ENCODE measurements around the gene RPL37A.
A peak's percentile ranks its signal among the peaks of the same experiment; 100 is the strongest.
"Not testable (repeated sequence)": the region's sequence is repeated elsewhere in the genome, so short reads cannot be mapped to it uniquely, and the experiment has no call there.

Gene RPL37A

DNA sequence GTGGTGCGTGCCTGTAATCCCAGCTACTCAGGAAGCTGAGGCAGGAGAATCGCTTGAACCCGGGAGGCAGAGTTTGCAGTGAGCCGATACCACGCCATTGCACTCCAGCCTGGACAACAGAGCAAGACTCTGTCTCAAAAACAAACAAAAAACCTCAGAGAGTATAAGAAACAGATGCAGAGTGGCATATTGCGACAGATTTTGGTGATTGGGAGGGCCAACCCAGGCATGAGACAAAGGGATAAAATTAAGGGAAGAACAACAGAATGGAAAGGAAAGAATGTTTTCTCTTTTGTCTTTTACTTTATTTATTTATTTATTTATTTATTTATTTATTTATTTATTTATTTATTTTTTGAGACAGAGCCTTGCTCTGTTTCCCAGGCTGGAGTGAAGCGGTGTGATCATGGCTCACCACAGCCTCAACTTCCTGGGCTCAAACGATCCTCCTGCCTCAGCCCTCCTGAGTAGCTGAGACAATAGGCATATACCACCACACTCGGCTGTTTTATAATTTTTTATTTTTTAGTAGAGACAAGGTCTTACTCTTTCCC lies 20.0 kb downstream of the RPL37A start:
- DNase-seq: not testable (repeated sequence)

DNA sequence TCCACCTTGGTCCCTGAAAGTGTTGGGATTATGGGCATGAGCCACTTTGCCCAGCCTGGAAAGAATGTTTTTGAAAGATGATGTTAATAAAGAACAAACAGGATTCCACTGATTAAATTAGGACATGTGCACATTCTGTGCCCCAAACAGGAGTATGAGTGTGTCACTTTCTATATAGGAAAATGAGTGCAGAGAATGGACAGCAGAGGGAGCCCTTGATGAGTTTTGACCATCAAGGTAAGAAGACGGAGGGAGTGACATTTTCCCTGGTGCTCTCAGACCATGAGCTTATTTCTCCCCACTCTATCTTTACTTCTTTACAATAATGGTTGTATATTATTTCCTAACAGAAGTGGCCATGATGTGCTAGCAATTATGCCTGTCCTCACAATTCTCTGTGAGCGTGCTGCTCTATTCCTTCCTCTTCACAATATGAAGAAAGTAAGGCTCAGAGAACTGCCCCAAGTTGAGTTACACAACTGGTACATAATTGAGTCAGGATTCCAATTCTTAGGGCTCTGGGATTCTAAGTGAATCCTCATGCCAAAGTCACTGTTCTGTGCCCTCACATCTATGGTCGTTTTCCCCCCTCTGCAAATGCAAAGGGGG lies 20.6 kb downstream of the RPL37A start:
- DNase-seq: peak; percentile 88

DNA sequence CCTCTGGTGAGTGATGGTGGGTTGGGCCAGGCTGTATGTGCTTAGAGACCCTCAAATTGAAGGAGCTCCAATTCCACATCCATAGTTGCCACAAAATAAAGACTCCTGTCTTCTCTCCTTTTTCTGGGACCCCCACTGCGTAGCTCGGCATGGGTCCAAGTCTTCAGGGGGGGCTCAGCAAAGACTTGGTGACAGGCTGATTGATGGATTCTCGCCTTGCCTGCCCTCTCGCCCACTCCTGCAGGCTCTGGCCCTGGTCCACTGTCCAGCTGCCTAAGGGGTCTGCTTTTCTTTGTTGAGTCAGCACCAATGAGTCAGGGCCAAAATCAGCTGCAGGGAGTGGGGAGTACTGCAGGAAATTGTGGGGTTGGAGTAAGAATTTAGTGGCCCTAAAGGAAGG lies 21.5 kb downstream of the RPL37A start:
- DNase-seq: no peak

DNA sequence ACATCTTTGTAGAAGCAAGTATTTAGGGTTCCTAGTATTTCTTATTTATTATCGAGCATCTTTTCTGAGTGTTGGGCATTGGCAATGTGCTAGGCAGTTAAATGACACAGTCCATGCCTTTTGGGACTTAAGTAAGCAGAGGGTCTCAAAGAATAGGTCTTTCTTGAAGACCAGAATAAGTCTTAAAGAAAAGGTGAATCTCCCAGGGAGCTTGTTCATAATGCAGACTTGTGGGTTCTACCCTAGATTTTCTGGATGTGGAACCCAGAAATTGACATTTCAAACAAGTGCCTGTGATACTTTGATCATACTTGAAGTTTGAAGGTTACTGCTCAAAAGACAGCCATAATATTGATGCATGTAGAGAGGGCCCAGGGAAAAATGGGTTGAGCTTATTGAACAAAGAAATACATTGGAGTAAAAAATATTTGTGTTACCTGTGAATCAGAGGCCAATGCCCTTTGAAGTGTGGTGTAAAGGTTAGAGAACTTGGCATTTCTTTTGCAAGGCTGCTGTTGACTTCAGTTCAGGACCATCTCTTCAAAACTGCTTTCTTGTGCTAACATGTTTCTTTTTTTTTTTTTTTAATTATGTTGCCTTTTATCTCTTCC lies 24.4 kb downstream of the RPL37A start:
- DNase-seq: no peak

DNA sequence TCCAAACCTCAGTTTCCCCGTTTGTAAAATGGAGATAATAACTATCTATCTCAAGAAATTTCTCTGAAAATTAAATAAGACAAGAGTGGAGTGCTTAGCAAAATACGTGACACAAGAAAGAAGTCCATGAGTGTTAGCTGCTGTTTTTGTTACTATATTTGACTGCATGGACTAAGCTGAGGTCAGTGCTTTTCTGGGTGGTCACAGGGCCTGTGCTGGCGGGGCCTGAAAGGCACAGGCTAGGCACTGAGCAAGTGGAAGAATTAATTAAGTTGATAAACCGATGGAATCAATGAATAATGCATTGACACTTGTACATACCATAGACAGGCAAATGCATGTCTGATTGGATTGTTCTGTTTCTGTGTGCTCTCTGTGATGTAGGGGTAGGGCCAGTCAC lies 27.3 kb downstream of the RPL37A start:
- DNase-seq: no peak

DNA sequence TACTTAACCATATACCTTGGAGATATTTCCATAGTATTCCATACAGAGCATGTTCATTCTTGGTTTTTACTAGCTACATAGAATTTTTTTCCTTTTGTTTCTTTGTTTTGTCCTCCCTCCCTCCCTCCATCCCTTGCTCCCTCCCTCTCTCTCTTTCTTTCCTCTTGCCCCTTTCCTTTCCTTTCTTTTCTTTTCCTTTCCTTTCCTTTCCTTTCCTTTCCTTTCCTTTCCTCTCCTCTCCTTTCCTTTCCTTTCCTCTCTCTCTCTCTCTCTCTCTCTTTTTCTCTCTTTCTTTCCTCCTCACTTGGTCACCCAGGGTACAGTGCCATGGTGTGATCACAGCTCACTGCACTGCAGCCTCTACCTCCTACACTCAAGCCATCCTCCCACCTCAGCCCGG lies 28.3 kb downstream of the RPL37A start:
- DNase-seq: no peak

DNA sequence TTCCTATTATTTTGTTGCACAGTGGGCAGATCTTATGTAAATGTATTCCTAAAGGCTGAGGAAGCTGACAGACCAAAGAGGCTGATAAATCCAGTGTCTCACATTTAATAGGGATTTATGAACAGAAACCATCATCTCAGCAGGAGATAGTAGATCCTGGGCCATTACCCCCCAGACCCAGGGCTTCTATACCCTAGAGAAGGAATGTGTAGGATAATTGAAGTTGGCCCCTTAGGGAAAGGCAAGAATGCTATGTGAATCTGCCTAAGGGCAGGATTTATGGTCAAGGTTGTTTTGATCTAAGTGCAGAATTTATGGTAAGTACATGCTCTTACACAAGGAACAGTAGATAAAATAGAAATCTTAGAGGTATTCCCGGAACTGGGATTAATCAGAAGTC lies 29.0 kb downstream of the RPL37A start:
- no peak for DNase-seq

DNA sequence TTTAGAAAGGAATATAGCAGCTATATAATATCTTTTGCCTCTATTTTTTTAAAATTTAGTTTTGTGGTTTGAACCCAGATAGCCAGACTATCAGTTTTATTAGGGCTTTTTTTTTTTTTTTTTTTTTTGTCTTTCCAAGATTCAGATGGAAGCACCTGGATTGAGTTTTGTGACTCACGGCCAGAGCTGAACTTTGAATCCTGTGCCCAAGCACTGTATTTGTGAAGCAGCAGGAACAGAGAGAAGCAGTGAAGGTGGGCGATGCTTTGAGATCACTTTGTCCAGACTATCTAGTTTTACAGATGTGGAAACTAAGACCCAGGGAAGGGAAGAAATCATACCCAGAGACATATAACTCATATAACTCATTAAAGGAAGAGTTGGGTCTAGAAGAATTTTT lies 33.9 kb downstream of the RPL37A start:
- DNase-seq: no peak

DNA sequence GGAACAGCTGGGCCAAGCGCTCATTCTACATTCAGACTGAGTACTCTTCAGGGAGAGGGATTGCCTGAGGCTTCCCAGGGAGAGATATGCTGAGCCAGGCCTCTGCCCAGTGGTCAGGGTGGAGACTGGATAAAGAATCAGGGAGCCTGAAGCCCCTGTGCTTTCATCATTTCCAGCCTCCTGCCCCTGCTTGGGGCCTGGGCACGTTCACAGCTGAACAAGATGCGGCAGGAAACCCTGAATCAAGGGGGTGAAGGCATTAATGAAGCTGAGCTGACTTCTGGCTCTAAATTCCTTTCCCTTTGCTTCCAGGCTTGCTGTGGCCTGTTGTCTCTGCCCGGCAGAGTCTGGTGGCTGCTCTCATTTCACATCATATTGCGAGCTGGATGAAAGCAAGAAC lies 35.0 kb downstream of the RPL37A start:
- DNase-seq: no peak

DNA sequence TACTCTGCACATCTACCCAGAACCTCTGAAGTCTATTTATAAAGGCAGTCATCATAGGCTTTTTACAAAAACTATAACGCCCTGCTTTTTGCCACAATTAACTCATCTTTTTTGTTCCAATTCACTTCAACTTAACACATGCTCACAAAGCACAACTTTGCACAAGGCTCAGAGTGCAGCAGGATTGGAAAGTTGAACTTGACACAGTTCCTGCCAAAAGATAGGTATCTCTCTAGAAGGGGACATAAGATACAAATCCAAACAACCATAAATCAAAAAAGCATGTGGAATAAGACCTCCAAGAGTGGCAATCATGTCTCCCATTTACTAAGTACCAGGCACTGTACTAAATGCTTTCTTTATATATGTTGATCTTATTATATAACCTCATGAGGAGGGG lies 36.2 kb downstream of the RPL37A start:
- DNase-seq: no peak

DNA sequence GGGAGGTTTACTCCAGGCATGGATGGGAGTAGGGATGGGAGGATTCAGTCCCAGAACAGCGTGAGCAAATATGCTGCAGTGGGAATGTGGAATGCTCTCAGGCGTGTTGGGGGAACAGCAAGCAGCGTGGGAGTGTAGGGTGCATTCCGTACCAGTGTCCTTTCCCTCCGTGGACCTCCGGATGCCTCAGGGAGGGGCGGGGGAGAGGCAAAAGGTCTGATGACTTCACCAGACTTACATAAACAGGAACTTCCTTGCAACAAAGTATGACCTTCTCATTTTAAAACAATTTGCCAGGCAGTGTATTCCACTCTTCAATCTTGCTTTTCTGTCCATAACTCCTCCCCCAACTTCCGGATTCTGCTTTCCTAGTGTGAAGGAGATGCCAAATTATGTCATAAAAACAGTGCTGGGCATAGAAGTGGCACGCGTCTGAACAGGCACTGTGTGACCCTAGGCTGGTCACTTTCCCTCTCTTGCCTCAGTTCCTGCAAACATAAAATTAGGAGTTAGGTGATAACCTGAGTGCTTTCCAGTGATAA lies 36.9 kb downstream of the RPL37A start:
- no peak for DNase-seq

DNA sequence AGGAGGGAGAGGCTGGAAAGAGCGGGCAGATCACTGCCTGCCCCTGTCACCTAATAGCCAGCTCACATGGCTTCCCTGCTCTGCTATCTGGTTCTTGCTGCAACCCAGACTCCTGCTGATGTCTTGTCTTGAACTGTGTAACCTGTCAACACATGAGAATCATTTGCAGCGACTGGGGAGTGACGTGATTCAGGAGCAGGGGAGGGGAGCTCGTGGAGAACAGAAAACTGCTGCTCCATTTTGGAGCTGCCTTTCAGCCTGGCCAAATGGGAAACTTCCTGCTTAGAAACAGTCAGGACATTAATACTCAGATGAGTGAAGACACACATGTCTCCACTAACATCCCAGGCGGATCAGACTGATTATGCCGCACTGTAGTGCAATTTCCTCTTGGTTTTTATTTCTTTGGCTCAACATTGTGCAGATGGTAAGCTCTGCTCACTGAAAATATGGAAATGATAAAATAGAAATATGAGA lies 38.1 kb downstream of the RPL37A start:
- peak; percentile 51 for DNase-seq

DNA sequence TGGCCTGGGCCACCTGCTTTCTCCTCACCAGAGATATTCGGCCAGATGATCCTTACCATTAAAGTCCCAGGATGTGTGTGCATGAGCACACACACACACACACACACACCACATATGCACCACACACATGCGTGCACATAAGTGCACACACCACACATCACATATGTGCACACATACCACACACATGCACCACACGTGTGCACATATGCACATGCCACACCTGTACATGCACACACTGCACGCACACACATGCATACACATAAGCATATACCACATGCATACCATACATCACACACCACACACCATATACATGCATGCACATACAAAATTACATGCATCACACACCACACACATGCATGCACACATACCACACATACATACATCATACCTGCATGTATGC lies 38.7 kb downstream of the RPL37A start:
- DNase-seq: no peak

DNA sequence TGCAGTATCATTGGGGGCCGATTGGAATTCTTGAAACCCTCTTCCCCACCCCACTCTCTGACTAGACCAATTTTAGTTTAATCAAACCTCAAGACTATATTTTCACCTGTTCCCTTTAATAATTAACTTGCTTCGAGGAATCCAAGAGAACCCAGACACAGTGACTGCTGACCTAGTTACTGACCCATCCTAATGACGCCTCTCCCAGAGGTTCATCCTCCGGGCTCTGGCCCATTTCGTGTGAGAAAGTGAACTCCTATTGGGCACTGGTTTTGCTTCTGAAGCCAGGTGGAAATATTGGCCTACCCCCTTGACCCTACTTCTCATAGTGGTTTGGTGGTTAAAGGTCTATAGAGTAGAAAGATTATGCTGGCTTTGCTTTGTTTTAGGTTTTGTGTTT lies 39.9 kb downstream of the RPL37A start:
- no peak for DNase-seq

DNA sequence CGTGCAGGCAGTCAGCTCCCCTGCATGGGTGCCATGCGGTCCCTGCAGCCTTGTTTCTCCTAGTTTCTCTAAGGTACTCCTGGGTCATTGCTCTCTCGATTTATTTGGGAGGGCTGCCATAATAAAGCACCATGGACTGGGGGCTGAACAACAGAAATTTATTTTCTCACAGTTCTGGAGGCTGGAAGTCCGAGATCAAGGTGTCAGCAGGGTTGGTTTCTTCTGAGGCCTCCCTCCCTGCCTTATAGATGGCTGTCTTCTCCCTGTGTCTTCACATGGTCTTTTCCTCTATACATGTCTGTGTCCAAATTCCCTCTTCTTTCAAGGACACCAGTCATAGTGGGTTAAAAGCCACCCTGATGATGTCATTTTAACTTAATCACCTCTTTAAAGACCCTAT lies 40.5 kb downstream of the RPL37A start:
- DNase-seq: no peak

DNA sequence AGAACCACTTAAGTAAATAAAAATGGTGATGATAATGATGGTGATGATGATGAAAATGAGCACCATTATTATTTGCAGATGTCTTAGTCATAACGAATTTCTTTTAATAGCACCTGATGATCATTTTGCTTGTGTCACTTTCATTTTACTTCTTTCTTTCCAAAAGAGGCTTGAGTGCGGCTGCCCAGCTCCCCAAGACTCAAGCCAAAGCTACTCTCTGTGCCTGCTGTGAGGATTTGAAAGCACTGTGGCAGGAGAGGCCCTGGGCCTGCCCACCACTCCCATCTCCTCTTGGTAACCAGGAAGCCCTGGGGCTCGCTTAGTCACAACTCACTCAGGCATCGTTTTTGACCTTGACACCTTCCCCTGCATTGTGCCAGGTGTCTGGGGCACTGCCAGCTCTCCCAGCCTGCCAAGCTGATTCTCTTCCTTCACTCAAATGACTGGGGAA lies 41.2 kb downstream of the RPL37A start:
- peak; percentile 83 for DNase-seq

DNA sequence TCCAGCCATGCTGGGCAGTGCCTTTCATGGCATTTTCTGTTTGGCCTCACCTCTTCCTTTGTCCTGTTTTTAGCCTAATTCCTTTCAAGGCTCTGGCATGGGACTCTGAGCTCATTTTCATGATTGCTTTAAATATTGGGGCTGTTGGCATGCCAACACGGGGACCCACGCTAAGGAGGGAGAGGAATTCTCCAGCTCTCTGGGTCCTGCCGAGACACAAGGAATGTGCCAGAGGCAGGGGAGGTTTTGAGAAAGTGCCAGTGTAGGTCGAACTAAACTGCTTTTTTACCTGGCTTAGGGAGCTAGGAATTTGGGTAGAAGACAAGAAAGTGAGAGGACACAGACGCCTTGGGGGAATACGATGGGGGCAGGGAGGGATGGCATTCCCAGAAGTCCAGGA lies 42.3 kb downstream of the RPL37A start:
- DNase-seq: no peak

DNA sequence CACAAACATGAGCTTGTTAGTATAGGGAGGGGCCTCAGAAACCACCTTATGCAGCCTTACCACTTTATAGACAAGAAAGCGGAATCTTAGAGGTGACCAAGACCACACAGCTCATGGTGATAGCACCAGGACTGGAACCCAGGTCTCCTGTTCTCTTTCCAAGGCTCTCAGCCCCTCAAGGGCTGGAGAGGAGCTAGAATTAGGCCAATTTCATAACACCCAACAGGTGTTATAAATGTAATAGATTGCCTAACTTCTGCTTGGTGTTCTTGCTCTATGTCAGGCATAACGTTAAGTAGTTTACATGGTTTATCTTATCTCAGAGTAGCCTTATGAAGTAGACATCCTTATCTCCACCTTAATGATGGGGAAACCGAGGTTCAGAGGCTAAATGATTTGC lies 42.9 kb downstream of the RPL37A start:
- no peak for DNase-seq

DNA sequence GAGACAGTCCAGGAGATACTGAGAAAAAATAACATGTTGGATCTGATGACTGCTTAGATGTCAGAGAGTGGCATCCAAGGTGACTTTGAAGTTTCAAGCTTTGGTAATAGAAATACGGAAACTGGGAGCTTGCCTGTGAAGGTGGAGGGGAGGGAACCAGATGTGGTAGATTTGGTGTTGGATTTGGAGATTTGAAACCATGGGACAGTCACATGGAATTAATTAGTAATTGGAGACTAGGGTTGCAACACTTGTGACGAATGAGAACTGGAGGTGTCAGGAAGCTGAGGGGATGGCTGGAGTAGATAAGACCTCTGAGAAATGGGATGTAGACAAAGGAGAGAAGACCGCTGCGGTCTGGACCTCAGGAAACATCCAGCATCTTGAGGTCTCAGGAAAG lies 46.7 kb downstream of the RPL37A start:
- no peak for DNase-seq

DNA sequence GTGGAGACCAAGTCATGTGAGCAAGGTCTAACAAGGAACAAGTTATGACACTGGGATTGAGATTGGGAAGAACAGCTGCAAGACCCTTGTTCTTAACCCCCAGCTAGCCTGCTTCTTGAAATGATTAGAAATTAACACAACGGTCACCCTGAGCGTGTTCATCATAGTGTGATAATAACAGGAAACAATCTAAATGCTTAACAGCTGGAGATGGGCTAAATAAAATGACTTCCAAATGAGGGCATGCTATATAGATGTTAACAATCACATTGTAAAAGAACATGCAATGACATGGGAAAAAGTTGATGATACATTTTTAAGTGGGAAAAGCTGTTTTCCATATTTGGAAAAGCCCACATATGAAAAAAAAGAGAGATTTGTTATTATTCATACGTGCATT lies 47.6 kb downstream of the RPL37A start:
- DNase-seq: no peak

DNA sequence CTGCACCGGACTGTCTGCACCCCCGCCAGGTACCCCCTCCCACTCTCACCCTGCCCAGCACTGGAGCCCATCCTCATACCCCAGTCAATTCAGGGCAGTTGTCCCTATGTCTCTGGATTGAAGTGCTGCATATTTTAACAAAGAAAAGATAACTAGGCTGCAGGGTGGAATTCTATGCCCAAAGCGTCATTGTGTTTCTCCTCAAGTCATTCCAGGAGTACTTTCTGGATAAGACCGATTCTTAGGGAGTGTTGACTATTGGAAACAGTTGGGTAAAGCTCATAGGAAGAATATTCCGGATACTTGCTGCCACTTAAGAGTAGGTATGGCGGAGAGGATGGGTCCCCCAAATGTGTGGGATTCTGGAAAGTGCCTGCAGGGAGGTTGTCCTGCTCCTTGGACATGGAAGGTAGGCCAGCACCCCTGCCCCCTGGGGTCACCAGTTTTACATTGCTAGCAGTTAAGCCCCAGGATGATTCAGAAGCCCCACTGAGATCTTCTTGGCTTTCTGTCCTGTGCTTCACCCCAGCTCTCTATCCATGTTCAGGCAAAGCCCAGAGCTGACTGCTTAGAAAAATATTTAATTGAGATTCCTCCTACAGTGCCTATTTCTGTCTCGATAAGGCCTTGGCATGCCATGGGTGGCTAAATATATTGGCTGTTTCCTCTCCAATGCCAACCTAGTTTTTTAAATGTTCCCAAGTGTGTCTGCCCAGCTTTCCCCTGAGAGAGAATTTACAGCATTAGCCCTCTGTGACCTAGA lies 48.2 kb downstream of the RPL37A start:
- no peak for DNase-seq

DNA sequence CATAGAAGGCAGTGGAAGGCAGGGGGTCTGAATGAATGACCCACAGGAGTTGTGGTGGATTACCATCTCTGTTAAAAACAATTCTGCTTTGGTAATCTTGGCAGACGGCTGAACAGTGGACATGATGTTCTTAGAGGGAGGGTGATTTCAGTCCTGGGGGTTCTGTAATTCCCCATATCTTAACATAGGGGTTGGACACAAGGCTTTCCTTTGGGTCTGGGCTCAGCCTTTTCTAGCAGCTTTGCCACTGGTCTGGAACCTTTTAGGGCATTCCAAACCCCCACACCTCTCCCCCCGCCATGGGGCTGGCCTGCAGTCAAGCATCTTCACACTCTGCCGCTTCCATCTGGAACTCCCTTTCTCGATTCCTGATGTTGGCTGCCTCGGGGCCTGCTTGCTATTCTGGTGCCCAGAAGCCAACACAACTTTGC lies 50.3 kb downstream of the RPL37A start:
- DNase-seq: no peak

DNA sequence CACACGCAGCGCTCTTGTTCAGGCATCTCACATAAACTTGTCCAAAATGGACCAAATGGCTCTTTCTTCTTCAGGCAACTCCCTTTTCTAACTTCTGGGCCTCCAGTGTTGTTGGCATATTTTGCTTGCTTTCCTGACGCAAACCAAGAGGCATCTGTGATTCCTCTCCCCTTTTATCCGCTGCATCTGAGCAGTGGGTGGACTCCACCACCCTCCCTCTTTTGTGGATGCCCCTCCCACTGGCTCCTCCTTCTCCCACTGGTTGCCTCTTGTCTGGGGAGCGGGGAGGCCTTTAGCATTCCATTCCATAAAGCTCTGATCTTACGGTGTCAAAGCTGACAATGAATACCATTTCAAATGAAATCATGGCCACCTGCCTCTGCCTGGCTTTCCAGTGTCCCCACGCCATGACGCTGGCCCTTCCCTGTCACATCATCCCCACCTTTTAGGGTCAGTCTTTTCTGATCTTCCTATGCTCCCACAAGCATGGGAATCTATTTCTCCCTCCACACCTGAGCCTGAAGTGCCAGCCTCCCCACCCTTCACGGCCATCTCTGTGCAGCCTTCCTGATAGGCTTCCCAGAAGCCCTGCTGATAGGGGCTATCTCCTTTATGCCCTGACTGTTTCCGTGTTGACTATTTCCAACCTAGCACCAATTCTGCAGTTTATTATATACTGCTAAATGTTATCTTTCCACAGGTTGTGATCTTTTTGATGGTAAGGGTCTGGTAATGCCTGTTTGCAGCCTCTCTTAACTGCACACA lies 51.5 kb downstream of the RPL37A start:
- no peak for DNase-seq
